ENCODE results near the gene MRC2.

The MRC2 gene

GRCh38 chr17:62662855-62663254, 35.4 kb downstream of the MRC2 start:
- H3K9me3 Mint-ChIP-seq, result peaks cover 4% of the 10 kb centered on the region
- H3K4me3 Mint-ChIP-seq, result no peak overlapping the region
- no peaks in the 10 kb centered on the region for H3K27me3 Mint-ChIP-seq
- no peaks in the 10 kb centered on the region for H3K4me1 Mint-ChIP-seq
- H3K27ac Mint-ChIP-seq, result no peak overlapping the region
- H3K36me3 Mint-ChIP-seq, result peaks cover 3% of the 10 kb centered on the region

GRCh38 chr17:62663304-62663703, 35.8 kb downstream of the MRC2 start:
- no peak overlapping the region for H3K27ac Mint-ChIP-seq
- H3K4me1 Mint-ChIP-seq, result no peaks in the 10 kb centered on the region
- peaks cover 4% of the 10 kb centered on the region for H3K9me3 Mint-ChIP-seq
- H3K4me3 Mint-ChIP-seq, result no peak overlapping the region
- H3K27me3 Mint-ChIP-seq, result no peaks in the 10 kb centered on the region
- H3K36me3 Mint-ChIP-seq, result peaks cover 3% of the 10 kb centered on the region

- H3K27ac Mint-ChIP-seq, result no peak overlapping the region
- H3K36me3 Mint-ChIP-seq, result peaks cover 3% of the 10 kb centered on the region
- H3K9me3 Mint-ChIP-seq, result peaks cover 4% of the 10 kb centered on the region
- no peaks in the 10 kb centered on the region for H3K27me3 Mint-ChIP-seq
- H3K4me1 Mint-ChIP-seq, result no peaks in the 10 kb centered on the region
- no peak overlapping the region for H3K4me3 Mint-ChIP-seq
These were observed 37.1 kb downstream of the MRC2 start for GRCh38 chr17:62664336-62665120.

- H3K4me3 Mint-ChIP-seq, result no peak overlapping the region
- peaks cover 4% of the 10 kb centered on the region for H3K9me3 Mint-ChIP-seq
These were observed 38.1 kb downstream of the MRC2 start for GRCh38 chr17:62665599-62665998.

GRCh38 chr17:62666061-62666800, 38.8 kb downstream of the MRC2 start:
- no peaks in the 10 kb centered on the region for H3K4me1 Mint-ChIP-seq
- H3K27ac Mint-ChIP-seq, result no peak overlapping the region
- H3K4me3 Mint-ChIP-seq, result no peak overlapping the region

More at GRCh38 chr17:62665599-62665998, 38.1 kb downstream of the MRC2 start:
- Mint-ChIP-seq H3K27ac (no peak overlapping the region), H3K4me1 (no peaks in the 10 kb centered on the region), H3K27me3 (no peaks in the 10 kb centered on the region), H3K36me3 (peaks cover 3% of the 10 kb centered on the region)

GRCh38 chr17:62666801-62667591, 39.5 kb downstream of the MRC2 start:
- H3K9me3 Mint-ChIP-seq, result no peaks in the 10 kb centered on the region
- no peak overlapping the region for H3K4me3 Mint-ChIP-seq
- H3K4me1 Mint-ChIP-seq, result no peaks in the 10 kb centered on the region
- H3K36me3 Mint-ChIP-seq, result no peaks in the 10 kb centered on the region
- no peak overlapping the region for H3K27ac Mint-ChIP-seq
- no peaks in the 10 kb centered on the region for H3K27me3 Mint-ChIP-seq

More at GRCh38 chr17:62666061-62666800, 38.8 kb downstream of the MRC2 start:
- H3K36me3 Mint-ChIP-seq, result peaks cover 3% of the 10 kb centered on the region
- peaks cover 4% of the 10 kb centered on the region for H3K9me3 Mint-ChIP-seq
- H3K27me3 Mint-ChIP-seq, result no peaks in the 10 kb centered on the region

- Mint-ChIP-seq H3K4me1 (peaks cover 3% of the 10 kb centered on the region), H3K9me3 (no peaks in the 10 kb centered on the region), H3K27ac (no peak overlapping the region), H3K36me3 (no peaks in the 10 kb centered on the region), H3K4me3 (no peak overlapping the region), H3K27me3 (no peaks in the 10 kb centered on the region)
These were observed 40.8 kb downstream of the MRC2 start for GRCh38 chr17:62668091-62668804.

GRCh38 chr17:62670202-62670821, 42.8 kb downstream of the MRC2 start:
- Mint-ChIP-seq H3K4me3 (no peak overlapping the region), H3K9me3 (no peaks in the 10 kb centered on the region), H3K36me3 (no peaks in the 10 kb centered on the region), H3K4me1 (peaks cover 3% of the 10 kb centered on the region), H3K27ac (no peak overlapping the region), H3K27me3 (no peaks in the 10 kb centered on the region)

- no peak overlapping the region for H3K4me3 Mint-ChIP-seq
These were observed 44.1 kb downstream of the MRC2 start for GRCh38 chr17:62671553-62671952.

GRCh38 chr17:62672957-62673356, 45.5 kb downstream of the MRC2 start:
- no peak overlapping the region for H3K4me3 Mint-ChIP-seq
- no peaks in the 10 kb centered on the region for H3K9me3 Mint-ChIP-seq
- H3K4me1 Mint-ChIP-seq, result peaks cover 3% of the 10 kb centered on the region
- no peaks in the 10 kb centered on the region for H3K27me3 Mint-ChIP-seq
- H3K36me3 Mint-ChIP-seq, result no peaks in the 10 kb centered on the region
- no peak overlapping the region for H3K27ac Mint-ChIP-seq

More at GRCh38 chr17:62671553-62671952, 44.1 kb downstream of the MRC2 start:
- H3K36me3 Mint-ChIP-seq, result no peaks in the 10 kb centered on the region
- no peaks in the 10 kb centered on the region for H3K27me3 Mint-ChIP-seq
- H3K4me1 Mint-ChIP-seq, result peaks cover 3% of the 10 kb centered on the region
- H3K9me3 Mint-ChIP-seq, result no peaks in the 10 kb centered on the region
- H3K27ac Mint-ChIP-seq, result no peak overlapping the region

- H3K9me3 Mint-ChIP-seq, result no peaks in the 10 kb centered on the region
- H3K36me3 Mint-ChIP-seq, result no peaks in the 10 kb centered on the region
- no peaks in the 10 kb centered on the region for H3K27me3 Mint-ChIP-seq
- H3K4me1 Mint-ChIP-seq, result peaks cover 3% of the 10 kb centered on the region
- H3K27ac Mint-ChIP-seq, result no peak overlapping the region
- no peak overlapping the region for H3K4me3 Mint-ChIP-seq
These were observed 46.3 kb downstream of the MRC2 start for GRCh38 chr17:62673614-62674362.

- Mint-ChIP-seq H3K27ac (no peak overlapping the region), H3K4me1 (peaks cover 3% of the 10 kb centered on the region), H3K9me3 (no peaks in the 10 kb centered on the region)
These were observed 46.9 kb downstream of the MRC2 start for GRCh38 chr17:62674363-62674739.

GRCh38 chr17:62674841-62675240, 47.4 kb downstream of the MRC2 start:
- Mint-ChIP-seq H3K27ac (no peak overlapping the region), H3K36me3 (no peaks in the 10 kb centered on the region), H3K27me3 (no peaks in the 10 kb centered on the region), H3K4me1 (peaks cover 3% of the 10 kb centered on the region), H3K9me3 (no peaks in the 10 kb centered on the region), H3K4me3 (no peak overlapping the region)

More at GRCh38 chr17:62674363-62674739, 46.9 kb downstream of the MRC2 start:
- Mint-ChIP-seq H3K4me3 (no peak overlapping the region), H3K27me3 (no peaks in the 10 kb centered on the region), H3K36me3 (no peaks in the 10 kb centered on the region)

- Mint-ChIP-seq H3K27ac (no peak overlapping the region), H3K27me3 (no peaks in the 10 kb centered on the region), H3K36me3 (no peaks in the 10 kb centered on the region), H3K4me1 (peaks cover 3% of the 10 kb centered on the region), H3K9me3 (no peaks in the 10 kb centered on the region), H3K4me3 (no peak overlapping the region)
These were observed 47.8 kb downstream of the MRC2 start for GRCh38 chr17:62675260-62675659.
